Activated CD8-positive, alpha-beta memory T cell treated with anti-CD3 and anti-CD28 coated beads for 36 hours (primary cell): ENCODE measurements around the gene MASP1. TPM values are rescaled to one million over a fixed set of nuclear protein-coding genes. Genes with fewer than 3 reads are reported as not detected.

Experiments
- CTCF ChIA-PET: fragments of 350-600 bp; sonication (Branson Sonifier 250); formaldehyde crosslinking; loops from one replicate; lab custom pipeline; 2021; ENCODE audit warnings: antibody characterized with exemption; lab: Charles Lee
- POLR2A ChIA-PET: fragments of 350-600 bp; sonication (Branson Sonifier 250); formaldehyde crosslinking; loops from one replicate; lab custom pipeline; 2021; ENCODE audit warnings: antibody characterized with exemption; lab: Charles Lee
- total RNA-seq, 2 experiments: library from RNA; stranded (reverse); gene quantifications; one replicate each; pipeline ENCODE4 v1.2.3, GENCODE V29; 2021

The MASP1 gene, protein sequence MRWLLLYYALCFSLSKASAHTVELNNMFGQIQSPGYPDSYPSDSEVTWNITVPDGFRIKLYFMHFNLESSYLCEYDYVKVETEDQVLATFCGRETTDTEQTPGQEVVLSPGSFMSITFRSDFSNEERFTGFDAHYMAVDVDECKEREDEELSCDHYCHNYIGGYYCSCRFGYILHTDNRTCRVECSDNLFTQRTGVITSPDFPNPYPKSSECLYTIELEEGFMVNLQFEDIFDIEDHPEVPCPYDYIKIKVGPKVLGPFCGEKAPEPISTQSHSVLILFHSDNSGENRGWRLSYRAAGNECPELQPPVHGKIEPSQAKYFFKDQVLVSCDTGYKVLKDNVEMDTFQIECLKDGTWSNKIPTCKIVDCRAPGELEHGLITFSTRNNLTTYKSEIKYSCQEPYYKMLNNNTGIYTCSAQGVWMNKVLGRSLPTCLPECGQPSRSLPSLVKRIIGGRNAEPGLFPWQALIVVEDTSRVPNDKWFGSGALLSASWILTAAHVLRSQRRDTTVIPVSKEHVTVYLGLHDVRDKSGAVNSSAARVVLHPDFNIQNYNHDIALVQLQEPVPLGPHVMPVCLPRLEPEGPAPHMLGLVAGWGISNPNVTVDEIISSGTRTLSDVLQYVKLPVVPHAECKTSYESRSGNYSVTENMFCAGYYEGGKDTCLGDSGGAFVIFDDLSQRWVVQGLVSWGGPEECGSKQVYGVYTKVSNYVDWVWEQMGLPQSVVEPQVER
- not detected for total RNA-seq

DNA sequence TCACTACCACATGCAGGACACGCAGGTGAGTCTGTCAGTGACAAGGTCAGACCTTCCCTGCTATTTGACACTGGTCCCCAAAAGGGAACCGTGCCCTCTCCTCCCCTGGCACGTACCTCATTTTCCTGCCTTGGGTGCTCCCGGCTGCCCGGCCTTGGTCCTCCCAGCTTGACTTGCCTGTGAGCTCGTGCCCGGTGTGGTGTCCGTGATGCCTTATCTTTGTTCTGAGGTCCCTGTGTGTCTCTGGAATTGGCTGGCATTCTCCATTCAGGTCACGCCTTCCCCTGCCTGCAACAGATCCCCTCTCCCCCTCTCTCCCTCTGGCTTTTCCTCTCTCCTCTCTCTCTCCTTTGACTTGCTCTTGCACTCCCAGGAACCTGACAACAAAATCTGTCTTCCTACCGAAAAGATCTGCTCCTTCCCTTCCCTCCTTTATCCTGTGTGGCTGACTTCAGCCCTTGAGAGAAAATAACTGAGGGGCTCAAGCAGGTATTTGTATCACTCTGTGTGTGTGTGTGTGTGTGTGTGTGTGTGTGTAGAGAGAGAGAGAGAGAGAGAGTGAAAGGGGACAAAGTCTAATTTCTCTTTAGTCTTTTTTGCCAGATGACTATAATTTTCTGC, at the start of gene MASP1:
MASP1 (minus strand) TSS at position 226 of the 621 bp plus-strand sequence; CDS start at position 121, 105 bp downstream.
- ChIA-PET POLR2A (no interaction called here), CTCF (no interaction called here)

- CTCF ChIA-PET: no interaction called here
- POLR2A ChIA-PET: no interaction called here
These were observed 49.0 kb upstream of the MASP1 start for GRCh38 chr3:187340578-187340977.

DNA sequence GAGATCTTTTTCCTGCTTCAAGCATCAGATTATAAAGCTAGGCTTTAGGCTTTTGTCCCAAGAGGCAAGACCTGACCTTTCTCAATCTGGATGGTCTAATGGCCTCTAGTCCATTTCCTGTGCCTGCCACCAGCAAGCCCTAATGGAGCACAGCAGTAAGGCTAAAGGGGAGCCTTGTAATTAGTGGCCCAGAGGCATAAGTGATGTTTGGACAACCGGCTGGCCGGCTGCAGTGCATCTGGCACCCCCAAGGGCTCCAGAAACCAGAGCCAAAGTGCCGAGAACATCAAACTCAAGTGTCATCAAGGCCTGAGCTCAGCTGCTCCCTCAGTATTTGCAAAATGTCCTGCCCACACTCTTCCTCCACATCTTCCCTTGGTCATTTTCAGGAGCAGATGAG, 44.8 kb upstream of the MASP1 start:
- ChIA-PET POLR2A (no interaction called here), CTCF (interaction anchor here (1.0 kb wide), 1 partner anchor 17 kb away, joined by 3 read pairs; no protein-coding TSS in a partner anchor)

DNA sequence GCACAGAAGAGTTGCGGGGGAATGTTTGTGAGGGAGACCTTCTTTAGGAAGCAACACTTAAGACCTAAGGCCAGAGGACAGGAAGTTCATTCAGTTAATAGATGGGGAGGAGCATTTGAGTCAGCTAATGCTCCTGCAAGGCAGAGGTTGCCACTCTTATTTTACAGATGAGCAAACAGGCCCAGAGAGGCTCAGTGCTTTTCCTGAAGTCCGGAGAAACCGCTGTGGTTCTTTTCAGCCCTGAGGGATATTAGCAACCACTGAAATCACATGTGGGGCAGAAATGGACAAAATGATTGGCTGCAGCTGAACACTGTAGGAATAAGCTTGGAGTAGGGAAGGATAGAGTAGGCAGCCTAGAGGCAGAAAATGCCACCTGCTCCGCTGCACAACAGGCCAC, 43.4 kb upstream of the MASP1 start:
- ChIA-PET POLR2A (no interaction called here), CTCF (no interaction called here)

GRCh38 chr3:187328691-187329090, 37.2 kb upstream of the MASP1 start:
- ChIA-PET CTCF (interaction anchor here (1.8 kb wide), 1 partner anchor 10 kb away, joined by 10 read pairs; no protein-coding TSS in a partner anchor), POLR2A (no interaction called here)

- ChIA-PET POLR2A (no interaction called here), CTCF (interaction anchor here (0.8 to 1.8 kb wide), 2 partner anchors 9 to 371 kb away, joined by 3 to 10 read pairs; no protein-coding TSS in a partner anchor)
These were observed 36.3 kb upstream of the MASP1 start for GRCh38 chr3:187327845-187328244.

DNA sequence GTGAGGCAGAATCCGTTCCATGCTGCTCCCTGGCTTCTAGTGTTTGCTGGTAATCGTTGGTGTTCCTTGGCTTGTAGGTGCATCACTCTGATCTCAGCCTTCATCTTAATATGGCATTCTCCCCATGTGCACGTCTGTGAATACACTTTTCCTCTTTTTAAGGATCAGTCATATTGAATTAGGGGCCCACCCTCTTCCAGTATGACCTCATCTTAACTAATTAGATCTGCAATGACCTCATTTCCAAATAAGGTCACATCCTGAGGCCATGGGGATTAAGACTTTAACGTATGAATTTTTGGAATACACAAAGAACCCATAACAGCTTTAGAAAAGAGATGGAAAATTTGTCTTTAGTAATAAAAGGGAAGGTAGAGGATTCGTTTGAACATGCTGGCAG, 34.1 kb upstream of the MASP1 start:
- POLR2A ChIA-PET: no interaction called here

DNA sequence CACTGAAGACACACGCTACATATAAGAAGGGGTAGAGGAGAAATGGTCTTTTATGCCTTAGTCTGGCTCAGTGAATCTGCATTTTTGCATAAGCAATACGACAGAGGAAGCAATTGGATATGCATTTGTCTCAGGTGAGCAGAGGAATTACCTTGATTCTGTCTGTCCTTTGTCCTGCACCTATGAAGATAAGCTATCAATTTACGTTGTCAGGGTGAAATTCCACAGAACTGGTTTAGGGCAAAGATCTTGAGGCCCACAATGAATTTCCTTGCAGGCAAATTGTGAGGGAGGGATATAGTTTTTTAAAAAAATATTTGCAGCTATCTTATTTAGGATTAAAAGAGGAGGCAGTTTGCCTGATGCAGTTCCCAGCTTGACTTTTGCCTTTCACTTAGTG, 31.6 kb upstream of the MASP1 start:
- ChIA-PET CTCF (interaction anchor here (7.5 kb wide), 1 partner anchor 356 kb away, joined by 130 read pairs; no protein-coding TSS in a partner anchor), POLR2A (no interaction called here)

More for the DNA sequence above, 34.1 kb upstream of the MASP1 start:
- CTCF ChIA-PET: interaction anchor here (0.9 to 1.5 kb wide), 2 partner anchors 42 to 354 kb away, joined by 3 to 4 read pairs; no protein-coding TSS in a partner anchor

GRCh38 chr3:187322291-187322690, 30.8 kb upstream of the MASP1 start:
- CTCF ChIA-PET: interaction anchor here (1.0 to 7.5 kb wide), 2 partner anchors 352 to 356 kb away, joined by 3 to 130 read pairs; no protein-coding TSS in a partner anchor
- POLR2A ChIA-PET: no interaction called here

- ChIA-PET POLR2A (no interaction called here), CTCF (interaction anchor here (1.0 to 7.5 kb wide), 2 partner anchors 353 to 357 kb away, joined by 3 to 130 read pairs; no protein-coding TSS in a partner anchor)
These were observed 30.2 kb upstream of the MASP1 start for GRCh38 chr3:187321766-187322165.

- ChIA-PET CTCF (interaction anchor here (0.6 to 7.5 kb wide), 28 partner anchors 8 to 395 kb away, joined by 3 to 130 read pairs (median 4); partner anchors contain the start of genes RTP4 and SST), POLR2A (no interaction called here)
These were observed 28.3 kb upstream of the MASP1 start for GRCh38 chr3:187319699-187320302.

DNA sequence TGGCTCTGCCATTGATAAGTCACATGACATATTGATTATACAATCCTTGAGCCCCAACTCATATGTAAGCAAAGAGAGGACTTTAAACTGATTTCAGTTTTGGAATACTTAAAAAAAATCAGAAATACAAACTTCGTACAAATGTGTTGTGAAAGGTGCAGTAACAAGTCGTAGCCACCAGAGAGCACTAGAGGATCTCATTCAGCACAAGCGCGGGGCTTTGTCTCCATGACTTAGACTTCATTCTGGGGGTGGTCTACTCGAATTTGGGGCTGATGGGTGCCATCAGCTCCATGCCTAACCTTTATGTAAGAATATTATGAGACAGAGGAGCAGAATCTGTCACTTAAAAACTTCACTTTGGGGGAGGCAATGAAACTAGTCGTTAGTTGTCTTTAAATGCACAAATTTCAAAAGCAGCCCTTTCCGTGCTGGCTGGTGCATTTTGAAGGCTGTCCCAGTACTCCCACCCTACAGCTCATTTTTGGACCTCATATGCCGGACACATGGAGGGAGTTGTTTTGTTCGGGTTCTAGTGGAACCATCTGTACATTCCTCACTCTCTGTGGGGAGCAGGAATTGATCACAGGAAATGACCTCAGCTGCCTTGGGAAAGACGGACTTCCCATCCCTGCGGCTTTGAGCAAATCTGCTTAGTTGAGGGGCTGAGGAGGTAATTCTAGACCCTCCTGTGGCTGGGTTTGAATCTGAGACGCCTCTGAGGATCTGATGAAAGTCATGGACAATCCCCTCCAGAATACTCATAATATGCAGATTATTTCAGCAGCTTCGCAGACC, 27.5 kb upstream of the MASP1 start:
- ChIA-PET POLR2A (no interaction called here), CTCF (interaction anchor here (0.6 to 7.5 kb wide), 27 partner anchors 9 to 396 kb away, joined by 3 to 130 read pairs (median 4); partner anchors contain the start of genes RTP4 and SST)

- POLR2A ChIA-PET: no interaction called here
- CTCF ChIA-PET: interaction anchor here (4.8 to 7.5 kb wide), 2 partner anchors 363 to 399 kb away, joined by 40 to 130 read pairs; no protein-coding TSS in a partner anchor
These were observed 24.3 kb upstream of the MASP1 start for GRCh38 chr3:187315872-187316271.

- ChIA-PET CTCF (no interaction called here), POLR2A (no interaction called here)
These were observed 22.6 kb upstream of the MASP1 start for GRCh38 chr3:187314176-187314575.

DNA sequence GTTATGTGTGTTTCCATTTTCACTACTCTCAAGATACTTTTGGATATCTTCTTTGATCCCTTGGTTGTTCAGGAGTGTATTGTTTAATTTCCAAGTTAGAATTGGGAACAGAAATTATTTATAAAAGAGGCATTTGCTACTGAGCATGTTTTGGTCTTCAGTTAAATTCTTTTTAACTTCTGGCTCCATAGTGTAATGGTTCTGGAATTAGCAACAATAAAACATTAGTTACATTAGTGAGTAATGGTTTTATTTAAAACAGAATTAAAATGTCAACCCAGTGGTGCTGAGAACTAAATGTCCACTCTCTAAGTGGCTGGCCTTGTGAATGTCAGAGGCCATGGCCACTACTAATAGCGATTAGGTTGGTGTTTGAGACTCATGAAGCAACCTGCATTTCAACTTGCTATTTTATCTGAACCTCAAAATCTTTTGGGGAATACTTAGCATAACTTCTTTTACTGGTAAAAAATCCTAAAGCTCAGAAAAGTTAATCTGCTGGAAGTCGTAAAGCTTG, 19.5 kb upstream of the MASP1 start:
- ChIA-PET CTCF (no interaction called here), POLR2A (no interaction called here)

GRCh38 chr3:187310226-187310625, 18.7 kb upstream of the MASP1 start:
- ChIA-PET POLR2A (no interaction called here), CTCF (interaction anchor here (1.0 kb wide), 1 partner anchor 9 kb away, joined by 3 read pairs; no protein-coding TSS in a partner anchor)

GRCh38 chr3:187305881-187306280, 14.3 kb upstream of the MASP1 start:
- CTCF ChIA-PET: no interaction called here
- POLR2A ChIA-PET: no interaction called here

DNA sequence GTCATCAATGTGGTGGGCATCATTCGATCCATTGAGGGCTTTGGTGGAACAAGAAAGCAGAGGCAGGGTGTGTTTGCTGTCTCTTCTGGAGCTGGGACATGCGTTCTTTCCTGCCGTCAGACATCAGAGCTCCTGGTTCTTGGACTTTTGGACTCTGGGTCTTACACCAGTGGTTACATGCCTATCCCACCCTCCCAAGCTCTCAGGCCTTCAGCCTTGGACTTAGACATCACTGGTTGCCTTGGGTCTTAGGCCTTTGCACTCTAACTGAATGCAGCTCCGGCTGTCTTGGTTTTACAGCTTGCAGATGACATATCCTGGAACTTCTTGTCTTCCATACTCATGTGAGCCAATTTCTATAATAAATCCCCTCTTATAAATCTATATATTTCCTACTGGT, 8.1 kb upstream of the MASP1 start:
- CTCF ChIA-PET: no interaction called here
- POLR2A ChIA-PET: no interaction called here
